ENCODE measurements around the gene APBA2.

The APBA2 gene

GRCh38 chr15:29061746-29062145, 176.0 kb downstream of the APBA2 start:
- H3K4me3 ChIP-seq (ENCODE audit: low read depth, low read length), result no peak overlapping the region
- no peaks in the 10 kb centered on the region for H3K27me3 ChIP-seq
- DNase-seq, result no peak
- no peaks in the 10 kb centered on the region for H3K9me3 ChIP-seq
- H3K36me3 ChIP-seq, result no peaks in the 10 kb centered on the region
- no peaks in the 10 kb centered on the region; the same call in 1 of the 2 replicates for H3K4me1 ChIP-seq
- TF ChIP-seq CTCF (IDR thresholded peaks at IDR 0.05; ENCODE audit: low read depth, low read length), result no peak

DNA sequence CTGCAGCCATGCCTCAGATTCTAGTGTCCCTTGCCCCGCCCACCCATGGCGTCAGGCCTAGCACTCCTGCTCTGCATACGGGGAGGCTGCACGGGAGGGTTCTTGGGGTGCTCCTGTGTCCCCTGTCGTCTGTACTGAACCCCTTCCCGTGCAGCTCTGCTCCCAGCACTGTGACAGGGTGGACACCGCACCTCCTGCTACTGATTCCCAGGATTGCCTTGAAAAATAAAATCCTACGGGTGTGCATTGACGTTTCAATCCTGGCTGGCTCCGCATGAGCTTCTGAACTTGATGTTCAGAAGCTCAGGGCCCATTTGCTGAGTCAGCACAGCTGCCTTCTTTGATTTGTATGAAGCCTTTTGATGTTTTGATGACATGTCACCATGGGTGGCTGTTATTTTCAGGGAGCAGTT, 176.4 kb downstream of the APBA2 start:
- Histone ChIP-seq H3K9me3 (no peaks in the 10 kb centered on the region), H3K27me3 (no peaks in the 10 kb centered on the region), H3K4me1 (no peaks in the 10 kb centered on the region; the same call in 1 of the 2 replicates), H3K36me3 (no peaks in the 10 kb centered on the region), H3K4me3 (ENCODE audit: low read depth, low read length) (no peak overlapping the region)
- TF ChIP-seq CTCF (IDR thresholded peaks at IDR 0.05; ENCODE audit: low read depth, low read length), result no peak
- DNase-seq, result no peak

DNA sequence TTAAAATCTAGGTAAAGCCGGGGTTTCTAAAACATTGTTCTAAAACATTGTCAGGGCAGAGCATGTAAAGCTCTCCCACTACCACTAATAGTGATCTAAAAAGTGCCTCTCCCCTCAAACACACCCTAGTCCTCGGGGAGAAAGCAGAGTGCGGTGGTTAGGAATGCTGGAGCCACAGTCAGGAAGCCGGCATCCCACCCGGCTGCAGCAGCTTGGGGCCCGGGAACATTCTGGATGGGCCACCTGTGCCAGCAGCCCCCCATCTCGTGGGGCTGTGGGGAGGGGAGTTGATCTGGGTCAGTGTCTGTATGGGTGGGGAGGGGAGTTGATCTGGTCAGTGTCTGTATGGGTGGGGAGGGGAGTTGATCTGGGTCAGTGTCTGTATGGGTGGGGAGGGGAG, 176.9 kb downstream of the APBA2 start:
- H3K36me3 ChIP-seq, result no peaks in the 10 kb centered on the region

GRCh38 chr15:29063646-29064045, 177.9 kb downstream of the APBA2 start:
- no peaks in the 10 kb centered on the region for H3K4me1 ChIP-seq
- H3K36me3 ChIP-seq, result no peaks in the 10 kb centered on the region
- H3K27me3 ChIP-seq, result no peaks in the 10 kb centered on the region
- H3K9me3 ChIP-seq, result no peaks in the 10 kb centered on the region
- TF ChIP-seq CTCF (IDR thresholded peaks at IDR 0.05; ENCODE audit: low read depth, low read length), result no peak
- no peak for DNase-seq
- H3K4me3 ChIP-seq (ENCODE audit: low read depth, low read length), result no peak overlapping the region

More for the DNA sequence above, 176.9 kb downstream of the APBA2 start:
- no peak overlapping the region for H3K4me3 ChIP-seq (ENCODE audit: low read depth, low read length)
- TF ChIP-seq CTCF (IDR thresholded peaks at IDR 0.05; ENCODE audit: low read depth, low read length), result no peak
- no peaks in the 10 kb centered on the region for H3K9me3 ChIP-seq
- no peak for DNase-seq
- H3K4me1 ChIP-seq, result no peaks in the 10 kb centered on the region
- H3K27me3 ChIP-seq, result no peaks in the 10 kb centered on the region

DNA sequence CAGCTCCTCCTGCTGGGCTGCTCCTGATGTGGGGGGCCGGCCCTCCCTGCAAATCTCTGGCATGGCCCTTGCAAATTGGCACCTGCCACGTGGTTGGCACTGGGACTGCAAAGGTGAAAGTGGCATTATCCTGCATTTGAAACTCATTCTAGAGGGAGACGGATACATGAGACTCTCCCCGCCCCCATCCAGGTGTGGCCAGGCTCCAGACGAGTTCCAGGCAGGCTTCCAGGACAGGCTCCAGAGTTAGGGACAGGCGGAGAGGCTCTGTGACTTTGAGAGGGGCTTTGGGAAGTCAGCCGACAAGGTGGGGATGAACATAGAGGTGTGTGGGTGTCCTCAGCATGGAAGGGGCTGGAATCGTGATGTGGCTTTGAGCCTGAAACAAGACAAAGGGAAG, 178.5 kb downstream of the APBA2 start:
- Histone ChIP-seq H3K4me3 (ENCODE audit: low read depth, low read length) (no peak overlapping the region), H3K27me3 (no peaks in the 10 kb centered on the region), H3K9me3 (no peaks in the 10 kb centered on the region), H3K4me1 (peaks cover 3% of the 10 kb centered on the region), H3K36me3 (no peaks in the 10 kb centered on the region)
- no peak for DNase-seq
- TF ChIP-seq CTCF (IDR thresholded peaks at IDR 0.05; ENCODE audit: low read depth, low read length), result no peak

- DNase-seq, result no peak
- H3K9me3 ChIP-seq, result peaks cover 2% of the 10 kb centered on the region; the same call in 1 of the 2 replicates
- no peak overlapping the region for H3K4me3 ChIP-seq (ENCODE audit: low read depth, low read length)
- H3K27me3 ChIP-seq, result no peaks in the 10 kb centered on the region
- peaks cover 8% of the 10 kb centered on the region for H3K4me1 ChIP-seq
- no peak for TF ChIP-seq CTCF (IDR thresholded peaks at IDR 0.05; ENCODE audit: low read depth, low read length)
- no peaks in the 10 kb centered on the region for H3K36me3 ChIP-seq
Measured at GRCh38 chr15:29064731-29065130, 179.0 kb downstream of the APBA2 start.

Measured in BE2C (cell line).